GM12878 (cell line): ENCODE results near the gene TMPRSS4.

Experiments
- CBX5 ChIP-seq: sonication (generic); IDR thresholded peaks from 2 replicates; pipeline ENCODE4 v1.6.1; 2016; ENCODE audit warnings: low read depth, moderate library complexity, mild to moderate bottlenecking, inconsistent platforms
- CHD2 ChIP-seq: IDR thresholded peaks from 2 replicates; pipeline ENCODE4 v1.6.1; 2011; ENCODE audit warnings: low read depth, low read length, improper control_type of control experiment, borderline replicate concordance
- CREM ChIP-seq: IDR thresholded peaks from 2 replicates; pipeline ENCODE4 v1.6.1; 2014; ENCODE audit warnings: antibody characterized with exemption, low read depth
- CTCF ChIP-seq, 3 experiments: IDR thresholded peaks in 2 of 3; conservative IDR thresholded peaks in 1 of 3; 2 replicates each; pipeline ENCODE4 v1.5.1; 2011; ENCODE audit warnings: low read depth in 3 of 3, low read length in 3 of 3, mild to moderate bottlenecking in 3 of 3, control low read depth in 2 of 3, moderate library complexity in 2 of 3, inconsistent platforms in 1 of 3, mixed read lengths in 1 of 3; ENCODE audit not compliant: control insufficient read depth in 2 of 3, insufficient read depth in 1 of 3; ENCODE audit errors: extremely low read depth in 1 of 3
- EP300 ChIP-seq, 2 experiments: fragments of 150-350 bp in 1 of 2; IDR thresholded peaks; 2 replicates each; pipeline ENCODE4 v1.6.1; 2011 to 2012; ENCODE audit warnings: low read depth in 2 of 2, low read length in 2 of 2, borderline replicate concordance in 1 of 2, improper control_type of control experiment in 1 of 2, inconsistent platforms in 1 of 2; ENCODE audit not compliant: control insufficient read depth in 1 of 2
- EZH2 ChIP-seq: IDR thresholded peaks from 2 replicates; pipeline ENCODE4 v1.6.1; 2012; ENCODE audit warnings: low read depth, mild to moderate bottlenecking, control low read depth, inconsistent platforms, low read length, borderline replicate concordance; ENCODE audit not compliant: control insufficient read depth
- GABPA ChIP-seq: IDR thresholded peaks from 2 replicates; pipeline ENCODE4 v1.6.1; 2014; ENCODE audit warnings: antibody characterized with exemption, low read depth, mild to moderate bottlenecking, inconsistent platforms
- HCFC1 ChIP-seq: fragments of 150-350 bp; IDR thresholded peaks from 2 replicates; pipeline ENCODE4 v1.6.1; 2014; ENCODE audit warnings: low read length
- MAX ChIP-seq: IDR thresholded peaks from 2 replicates; pipeline ENCODE4 v1.6.1; 2012; ENCODE audit warnings: low read depth, low read length, improper control_type of control experiment
- PBX3 ChIP-seq: IDR thresholded peaks from 2 replicates; pipeline ENCODE4 v1.6.1; 2011; ENCODE audit warnings: mild to moderate bottlenecking, low read depth, low read length, moderate library complexity; ENCODE audit not compliant: insufficient replicate concordance
- POLR2A ChIP-seq: IDR thresholded peaks from 2 replicates; pipeline ENCODE4 v1.6.1; 2011; ENCODE audit warnings: low read depth, mild to moderate bottlenecking, low read length
- SRF ChIP-seq, 2 experiments: IDR thresholded peaks; 2 replicates each; pipeline ENCODE4 v1.6.1; 2011; ENCODE audit warnings: low read depth in 2 of 2, low read length in 2 of 2, mild to moderate bottlenecking in 1 of 2, moderate library complexity in 1 of 2
- YY1 ChIP-seq: IDR thresholded peaks from 2 replicates; pipeline ENCODE4 v1.6.1; 2011; ENCODE audit warnings: low read depth, mild to moderate bottlenecking, low read length

- TF ChIP-seq EZH2 (no peak), GABPA (no peak), SRF (IDR thresholded peaks at IDR 0.05; ENCODE audit: low read depth in 2 of 2, low read length in 2 of 2) (no peak), YY1 (no peak), EP300 (IDR thresholded peaks at IDR 0.05; ENCODE audit: borderline replicate concordance in 1 of 2, control insufficient read depth in 1 of 2, low read depth in 2 of 2, low read length in 2 of 2) (no peak), MAX (no peak), HCFC1 (no peak), PBX3 (no peak), POLR2A (no peak), CTCF (IDR thresholded peaks at IDR 0.05 in 2 of 3, conservative IDR thresholded peaks at IDR 0.05 in 1 of 3; ENCODE audit: control insufficient read depth in 2 of 3, extremely low read depth in 1 of 3, insufficient read depth in 1 of 3, low read depth in 3 of 3, low read length in 3 of 3) (no peak), CREM (no peak), CHD2 (no peak), CBX5 (no peak)
Observed at GRCh38 chr11:118067006-118067405, 9.9 kb upstream of the TMPRSS4 start.
